HCT116 (cell line): Measurements from ENCODE around the gene CTCF.

ENCODE experiments used
- EGR1 ChIP-seq: IDR thresholded peaks from 2 replicates; pipeline ENCODE4 v1.6.1; 2012; ENCODE audit warnings: low read depth
- EZH2 ChIP-seq: fragments of 200-600 bp; sonication (generic); IDR thresholded peaks from 2 replicates; pipeline ENCODE4 v1.6.1; 2017; ENCODE audit warnings: antibody characterized with exemption, mixed run types
- FOSL1 ChIP-seq: IDR thresholded peaks from 2 replicates; pipeline ENCODE4 v1.6.1; 2012; ENCODE audit warnings: low read depth
- POLR2AphosphoS5 ChIP-seq: IDR thresholded peaks from 2 replicates; pipeline ENCODE4 v1.6.1; 2011; ENCODE audit warnings: mild to moderate bottlenecking, low read depth, low read length, moderate library complexity
- ZFX ChIP-seq: fragments of 450-650 bp; IDR thresholded peaks from 2 replicates; pipeline ENCODE4 v1.6.1; 2017
- TF ChIP-seq, protein P1 (sequence below), 3 experiments: fragments of 200-600 bp in 1 of 3; sonication (generic) in 1 of 3; IDR thresholded peaks in 2 of 3; conservative IDR thresholded peaks in 1 of 3; 2 replicates each; pipeline ENCODE4 v1.5.1; 2012 to 2017; ENCODE audit warnings: low read depth in 2 of 3, low read length in 2 of 3, antibody characterized with exemption in 1 of 3, borderline replicate concordance in 1 of 3, control low read depth in 1 of 3, mild to moderate bottlenecking in 1 of 3, mixed read lengths in 1 of 3, mixed run types in 1 of 3, moderate library complexity in 1 of 3; ENCODE audit not compliant: insufficient read depth in 1 of 3
- TF ChIP-seq, protein P2 (sequence below): IDR thresholded peaks from 2 replicates; pipeline ENCODE4 v1.6.1; 2012

DNA sequence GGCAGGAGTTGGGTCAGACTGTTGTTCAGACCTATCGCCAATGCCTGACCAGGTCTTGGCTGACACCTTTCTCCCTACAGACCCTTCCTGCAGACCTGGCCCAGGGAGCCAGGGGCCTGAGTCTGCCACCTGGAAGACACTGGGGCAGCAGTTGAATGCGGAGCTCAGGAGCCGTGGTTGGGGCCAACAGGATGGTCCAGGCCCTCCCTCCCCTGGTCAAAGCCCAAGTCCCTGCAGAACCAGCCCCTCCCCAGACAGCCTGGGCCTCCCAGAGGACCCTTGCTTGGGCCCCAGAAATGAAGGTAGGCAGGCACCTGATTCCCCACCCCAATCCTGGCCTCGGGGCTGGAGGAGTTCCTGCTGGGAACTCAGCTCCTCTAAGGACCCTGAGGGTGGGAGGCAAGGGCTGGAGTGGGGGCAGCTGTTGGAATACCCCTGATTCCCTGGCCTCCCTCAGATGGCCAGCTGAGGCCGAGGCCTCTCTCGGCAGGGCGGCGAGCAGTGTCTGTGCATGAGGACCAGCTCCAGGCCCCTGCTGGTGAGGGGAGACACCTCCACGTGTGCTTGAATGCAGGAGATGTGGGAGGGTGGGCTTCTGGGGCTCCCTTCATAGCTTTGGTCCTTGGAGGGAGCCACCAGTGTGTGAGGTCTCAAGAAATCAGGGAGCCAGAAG is 94.2 kb downstream of the CTCF start:
- TF ChIP-seq POLR2AphosphoS5 (no peak), EGR1 (no peak), FOSL1 (no peak), ZFX (no peak), EZH2 (no peak)
- TF ChIP-seq, protein P1, sequence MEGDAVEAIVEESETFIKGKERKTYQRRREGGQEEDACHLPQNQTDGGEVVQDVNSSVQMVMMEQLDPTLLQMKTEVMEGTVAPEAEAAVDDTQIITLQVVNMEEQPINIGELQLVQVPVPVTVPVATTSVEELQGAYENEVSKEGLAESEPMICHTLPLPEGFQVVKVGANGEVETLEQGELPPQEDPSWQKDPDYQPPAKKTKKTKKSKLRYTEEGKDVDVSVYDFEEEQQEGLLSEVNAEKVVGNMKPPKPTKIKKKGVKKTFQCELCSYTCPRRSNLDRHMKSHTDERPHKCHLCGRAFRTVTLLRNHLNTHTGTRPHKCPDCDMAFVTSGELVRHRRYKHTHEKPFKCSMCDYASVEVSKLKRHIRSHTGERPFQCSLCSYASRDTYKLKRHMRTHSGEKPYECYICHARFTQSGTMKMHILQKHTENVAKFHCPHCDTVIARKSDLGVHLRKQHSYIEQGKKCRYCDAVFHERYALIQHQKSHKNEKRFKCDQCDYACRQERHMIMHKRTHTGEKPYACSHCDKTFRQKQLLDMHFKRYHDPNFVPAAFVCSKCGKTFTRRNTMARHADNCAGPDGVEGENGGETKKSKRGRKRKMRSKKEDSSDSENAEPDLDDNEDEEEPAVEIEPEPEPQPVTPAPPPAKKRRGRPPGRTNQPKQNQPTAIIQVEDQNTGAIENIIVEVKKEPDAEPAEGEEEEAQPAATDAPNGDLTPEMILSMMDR (IDR thresholded peaks at IDR 0.05 in 2 of 3, conservative IDR thresholded peaks at IDR 0.05 in 1 of 3; ENCODE audit: borderline replicate concordance in 1 of 3, insufficient read depth in 1 of 3, low read depth in 2 of 3, low read length in 2 of 3) = no peak
- TF ChIP-seq, protein P2, sequence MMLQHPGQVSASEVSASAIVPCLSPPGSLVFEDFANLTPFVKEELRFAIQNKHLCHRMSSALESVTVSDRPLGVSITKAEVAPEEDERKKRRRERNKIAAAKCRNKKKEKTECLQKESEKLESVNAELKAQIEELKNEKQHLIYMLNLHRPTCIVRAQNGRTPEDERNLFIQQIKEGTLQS = no peak
